ENCODE measurements around the gene INPP4A. TPM values are rescaled to one million over a fixed set of nuclear protein-coding genes. Genes with fewer than 3 reads are reported as not detected.

INPP4A gene
- total and polyA plus RNA-seq, 10 of the 15 experiments (the other 5 are each of a cell fraction or from before 2014, with no cell fraction given) = 4.7 to 62.3 (median 36.9) TPM

DNA sequence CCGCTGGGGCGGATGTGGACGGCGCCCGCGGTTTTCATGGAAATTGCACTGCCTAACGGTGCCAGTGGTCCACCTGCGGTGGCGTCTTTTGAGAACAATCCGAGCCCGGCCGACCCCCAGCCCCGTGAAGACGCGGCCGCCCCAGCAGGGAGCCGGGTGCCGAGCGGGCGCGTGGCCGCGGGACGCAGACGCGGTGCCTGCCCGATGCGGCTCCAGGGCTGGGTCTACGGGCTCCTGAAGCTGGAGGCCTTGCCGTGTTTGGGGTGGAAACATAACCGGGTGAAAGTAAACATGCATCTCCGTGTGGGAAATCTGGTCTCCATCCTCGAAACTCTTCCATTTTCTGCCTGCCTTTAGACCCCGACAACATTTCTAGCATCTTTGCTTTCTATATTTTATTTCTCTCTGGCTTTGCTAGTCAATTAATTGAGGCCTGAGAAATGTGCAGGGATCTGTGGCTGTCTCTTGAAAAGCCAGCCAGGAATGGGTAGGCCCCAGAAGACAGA, 572 bp downstream of the INPP4A start:
- no peak for FAIRE-seq
- ChIA-PET SMC1A (ENCODE audit: uncharacterized antibody, unreplicated experiment) (interaction anchor here (1.6 to 28.2 kb wide), 3 partner anchors 19 to 63 kb away, joined by 4 to 816 read pairs (median 425); no protein-coding TSS in a partner anchor), CTCF (interaction anchor here (1.4 to 1.7 kb wide), 3 partner anchors 19 to 47 kb away, joined by 3 to 5 read pairs (median 4); no protein-coding TSS in a partner anchor), RAD21 (ENCODE audit: unreplicated experiment) (interaction anchor here (0.9 kb wide), 1 partner anchor 12 kb away, joined by 3 read pairs; no protein-coding TSS in a partner anchor), POLR2A (interaction anchor here (0.6 kb wide), 1 partner anchor 12 kb away, joined by 3 read pairs; no protein-coding TSS in a partner anchor)
- Histone ChIP-seq H3K4me1 (ENCODE audit: control insufficient read depth, insufficient read depth, low read length) (no peaks in the 10 kb centered on the region), H4K20me1 (ENCODE audit: control insufficient read depth, insufficient read depth) (no peaks in the 10 kb centered on the region), H3K27me3 (replicated peaks in 1 of 2; ENCODE audit: control insufficient read depth in 2 of 2, insufficient read depth in 2 of 2, low read length in 1 of 2) (no peaks in the 10 kb centered on the region), H3K27ac (ENCODE audit: control insufficient read depth, insufficient read depth) (peak overlapping the region; percentile 83), H3K79me2 (ENCODE audit: control insufficient read depth, insufficient read depth, low read length) (peaks cover 56% of the 10 kb centered on the region), H3K4me2 (ENCODE audit: control insufficient read depth, insufficient read depth) (peak overlapping the region; percentile 90), H3K36me3 (ENCODE audit: control insufficient read depth in 2 of 2, insufficient read depth in 2 of 2, low read length in 1 of 2) (peaks cover 0 to 3% of the 10 kb centered on the region in 2 experiments; a peak in 1 of 4 replicates), H3K9me3 (replicated peaks; ENCODE audit: control insufficient read depth, insufficient read depth, low read length) (peaks cover 5% of the 10 kb centered on the region; the same call in 2 of the 3 replicates), H3K9ac (ENCODE audit: control insufficient read depth, insufficient read depth, low read length) (peak overlapping the region; percentile 85), H3K4me3 (peak overlapping the region; percentile 86), H2AFZ (ENCODE audit: control insufficient read depth, low read depth, low read length) (no peak overlapping the region; the same call in 1 of the 2 replicates)
- TF ChIP-seq GATAD2B (conservative IDR thresholded peaks at IDR 0.05; ENCODE audit: low read depth) (0 out of 2 replicates have a peak, but pooled peaks have one; percentile 22), IKZF1 (conservative IDR thresholded peaks at IDR 0.05) (0 out of 2 replicates have a peak, but pooled peaks have one; percentile 8), RUNX3 (IDR thresholded peaks at IDR 0.05; ENCODE audit: low read length) (0 out of 2 replicates have a peak, but pooled peaks have one; percentile 2), POLR2AphosphoS2 (IDR thresholded peaks at IDR 0.05; ENCODE audit: low read depth, low read length) (no peak), MTA3 (IDR thresholded peaks at IDR 0.05; ENCODE audit: borderline replicate concordance, low read length) (no peak), JUNB (IDR thresholded peaks at IDR 0.05) (no peak), TAF1 (IDR thresholded peaks at IDR 0.05; ENCODE audit: borderline replicate concordance, low read depth, low read length) (no peak), CHD1 (IDR thresholded peaks at IDR 0.05; ENCODE audit: low read depth, low read length) (no peak), HDAC6 (IDR thresholded peaks at IDR 0.05; ENCODE audit: unreplicated experiment) (no peak), POLR2AphosphoS5 (IDR thresholded peaks at IDR 0.05; ENCODE audit: low read length) (no peak; the same call in 1 of the 2 replicates), HDAC2 (IDR thresholded peaks at IDR 0.05) (no peak), STAT1 (conservative IDR thresholded peaks at IDR 0.05) (no peak), ETV6 (conservative IDR thresholded peaks at IDR 0.05 in 1 of 2, IDR thresholded peaks at IDR 0.05 in 1 of 2; ENCODE audit: borderline replicate concordance in 1 of 2, low read depth in 1 of 2) (no peak), TCF3 (IDR thresholded peaks at IDR 0.05; ENCODE audit: borderline replicate concordance, insufficient read depth, low read depth, low read length) (no peak), MXI1 (IDR thresholded peaks at IDR 0.05; ENCODE audit: low read depth, low read length) (0 out of 2 replicates have a peak, but pooled peaks have one; percentile 20)
- TF ChIP-seq, protein P1, sequence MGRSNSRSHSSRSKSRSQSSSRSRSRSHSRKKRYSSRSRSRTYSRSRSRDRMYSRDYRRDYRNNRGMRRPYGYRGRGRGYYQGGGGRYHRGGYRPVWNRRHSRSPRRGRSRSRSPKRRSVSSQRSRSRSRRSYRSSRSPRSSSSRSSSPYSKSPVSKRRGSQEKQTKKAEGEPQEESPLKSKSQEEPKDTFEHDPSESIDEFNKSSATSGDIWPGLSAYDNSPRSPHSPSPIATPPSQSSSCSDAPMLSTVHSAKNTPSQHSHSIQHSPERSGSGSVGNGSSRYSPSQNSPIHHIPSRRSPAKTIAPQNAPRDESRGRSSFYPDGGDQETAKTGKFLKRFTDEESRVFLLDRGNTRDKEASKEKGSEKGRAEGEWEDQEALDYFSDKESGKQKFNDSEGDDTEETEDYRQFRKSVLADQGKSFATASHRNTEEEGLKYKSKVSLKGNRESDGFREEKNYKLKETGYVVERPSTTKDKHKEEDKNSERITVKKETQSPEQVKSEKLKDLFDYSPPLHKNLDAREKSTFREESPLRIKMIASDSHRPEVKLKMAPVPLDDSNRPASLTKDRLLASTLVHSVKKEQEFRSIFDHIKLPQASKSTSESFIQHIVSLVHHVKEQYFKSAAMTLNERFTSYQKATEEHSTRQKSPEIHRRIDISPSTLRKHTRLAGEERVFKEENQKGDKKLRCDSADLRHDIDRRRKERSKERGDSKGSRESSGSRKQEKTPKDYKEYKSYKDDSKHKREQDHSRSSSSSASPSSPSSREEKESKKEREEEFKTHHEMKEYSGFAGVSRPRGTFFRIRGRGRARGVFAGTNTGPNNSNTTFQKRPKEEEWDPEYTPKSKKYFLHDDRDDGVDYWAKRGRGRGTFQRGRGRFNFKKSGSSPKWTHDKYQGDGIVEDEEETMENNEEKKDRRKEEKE (IDR thresholded peaks at IDR 0.05) = no peak
- intact Hi-C loops (cut with micrococcal nuclease; ENCODE audit: unreplicated experiment) = loop anchor here (5.0 kb wide), 2 partner anchors 37 to 72 kb away; no protein-coding TSS in a partner anchor
- peak; percentile 7 for ATAC-seq
- no TSS peak for BruUV-seq (replicated peaks)
- no peak for DNase-seq (ENCODE audit: low read depth, low spot score)
- in situ Hi-C loops (cut with MboI) = no loop called here
- under 1% methylated on average over 33 of the region's 34 CpGs for WGBS (ENCODE audit: insufficient coverage, insufficient replicate concordance, low lambda C conversion rate, missing lambda C conversion rate)

All from GM12878 (cell line).